Endodermal cell (in vitro differentiated cells): ENCODE results near the gene ZFAND5. TPM values are rescaled to one million over a fixed set of nuclear protein-coding genes. Genes with fewer than 3 reads are reported as not detected.

Experiments used
- DNase-seq: peaks from one replicate; pipeline ENCODE4 v3.0.0-alpha.2; 2017
- H3K27ac ChIP-seq: 2 replicates; pipeline ENCODE4 v1.5.1; 2013; ENCODE audit warnings: mild to moderate bottlenecking, low read depth, low read length, moderate library complexity
- H3K27me3 ChIP-seq: 2 replicates; pipeline ENCODE4 v1.6.1; 2013; ENCODE audit warnings: mild to moderate bottlenecking, low read length, moderate library complexity; ENCODE audit not compliant: insufficient read depth, control insufficient read depth, poor library complexity, severe bottlenecking
- H3K36me3 ChIP-seq: 2 replicates; pipeline ENCODE4 v1.7.0; 2013; ENCODE audit warnings: mild to moderate bottlenecking, low read length, moderate library complexity; ENCODE audit not compliant: control insufficient read depth, insufficient read depth
- H3K4me1 ChIP-seq: one replicate; pipeline ENCODE4 v1.7.0; 2013; ENCODE audit warnings: low read length; ENCODE audit not compliant: control insufficient read depth, insufficient read depth
- H3K4me3 ChIP-seq: 2 replicates; pipeline ENCODE4 v1.5.1; 2013; ENCODE audit warnings: mild to moderate bottlenecking, low read length, moderate library complexity
- H3K9ac ChIP-seq: 2 replicates; pipeline ENCODE4 v1.6.1; 2013; ENCODE audit warnings: mild to moderate bottlenecking, low read length, moderate library complexity; ENCODE audit not compliant: poor library complexity, severe bottlenecking; ENCODE audit errors: extremely low read depth
- H3K9me3 ChIP-seq: 2 replicates; pipeline ENCODE4 v1.6.1; 2013; ENCODE audit warnings: mild to moderate bottlenecking, low read length, moderate library complexity; ENCODE audit not compliant: control insufficient read depth
- H3K27ac Mint-ChIP-seq: 2 replicates; pipeline ENCODE4 v1.8.0; 2020; ENCODE audit warnings: mixed read lengths
- H3K27me3 Mint-ChIP-seq: 2 replicates; pipeline ENCODE4 v1.8.0; 2021; ENCODE audit warnings: mild to moderate bottlenecking, mixed read lengths; ENCODE audit not compliant: insufficient read depth
- H3K36me3 Mint-ChIP-seq: 2 replicates; pipeline ENCODE4 v1.8.0; 2020; ENCODE audit warnings: low read depth, mixed read lengths
- H3K4me1 Mint-ChIP-seq: 2 replicates; pipeline ENCODE4 v1.8.0; 2020; ENCODE audit warnings: mixed read lengths
- H3K4me3 Mint-ChIP-seq: 2 replicates; pipeline ENCODE4 v1.8.0; 2020; ENCODE audit warnings: mild to moderate bottlenecking, moderate library complexity, mixed read lengths
- H3K9me3 Mint-ChIP-seq: 2 replicates; pipeline ENCODE4 v1.8.0; 2020; ENCODE audit warnings: mild to moderate bottlenecking, mixed read lengths
- WGBS, 2 experiments: methylation state at CpG; one replicate each; pipeline versions ENCODE4 v1.1.5 to v1.1.7; 2013; ENCODE audit warnings: missing lambda C conversion rate in 2 of 2, mixed read lengths in 1 of 2; ENCODE audit not compliant: insufficient coverage in 1 of 2, insufficient read length in 1 of 2; 5-methylcytosine and 5-hydroxymethylcytosine counted together
- total RNA-seq, 2 donors: library from RNA; stranded (reverse); fragmentation: NEBNext Ultra II Directional in 1 of 2; extraction: Animal tissue kit (Norgen Biotek cat#: 25700) in 1 of 2; gene quantifications; 2 replicates in 1 of 2; 3 replicates in 1 of 2; pipeline ENCODE4 v1.2.1, GENCODE V29; 2021
- TF ChIP-seq, protein P1 (sequence below): fragments of 200-600 bp; sonication (generic); conservative IDR thresholded peaks from 2 replicates; pipeline ENCODE4 v1.5.0; 2021; ENCODE audit warnings: antibody characterized with exemption, mild to moderate bottlenecking

Gene ZFAND5
- total RNA-seq, 2 donors from 2014 or later: 121 to 137 TPM

DNA sequence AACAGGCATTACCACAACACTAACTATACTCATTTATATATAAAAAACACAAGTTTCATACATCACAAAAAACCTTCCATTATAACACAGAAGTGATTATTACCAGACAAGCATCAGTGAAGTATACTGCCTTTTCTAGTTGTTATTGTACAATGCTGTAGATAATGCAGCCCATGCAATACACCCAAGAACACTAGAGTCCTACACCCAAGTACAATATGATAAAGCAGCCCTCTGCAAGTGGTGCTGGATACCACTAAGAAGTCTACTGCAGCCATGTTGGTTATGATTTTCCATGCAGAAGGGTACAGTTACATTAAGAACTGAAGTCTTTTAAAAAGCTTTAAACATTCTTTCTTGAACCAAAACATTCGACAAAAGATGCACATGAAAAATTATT lies 10.3 kb downstream of the ZFAND5 start:
- Histone ChIP-seq H3K27ac (no peak overlapping the region), H3K4me1 (peaks cover 20% of the 10 kb centered on the region), H3K9ac (no peak overlapping the region), H3K27me3 (peaks cover 7% of the 10 kb centered on the region), H3K4me3 (no peak overlapping the region), H3K9me3 (no peaks in the 10 kb centered on the region), H3K36me3 (peaks cover 62% of the 10 kb centered on the region)
- Mint-ChIP-seq H3K4me1 (peaks cover 33% of the 10 kb centered on the region), H3K4me3 (no peak overlapping the region), H3K9me3 (no peaks in the 10 kb centered on the region), H3K27me3 (peaks cover 4% of the 10 kb centered on the region), H3K27ac (no peak overlapping the region), H3K36me3 (peaks cover 62% of the 10 kb centered on the region)
- no peak for DNase-seq
- TF ChIP-seq, protein P1, sequence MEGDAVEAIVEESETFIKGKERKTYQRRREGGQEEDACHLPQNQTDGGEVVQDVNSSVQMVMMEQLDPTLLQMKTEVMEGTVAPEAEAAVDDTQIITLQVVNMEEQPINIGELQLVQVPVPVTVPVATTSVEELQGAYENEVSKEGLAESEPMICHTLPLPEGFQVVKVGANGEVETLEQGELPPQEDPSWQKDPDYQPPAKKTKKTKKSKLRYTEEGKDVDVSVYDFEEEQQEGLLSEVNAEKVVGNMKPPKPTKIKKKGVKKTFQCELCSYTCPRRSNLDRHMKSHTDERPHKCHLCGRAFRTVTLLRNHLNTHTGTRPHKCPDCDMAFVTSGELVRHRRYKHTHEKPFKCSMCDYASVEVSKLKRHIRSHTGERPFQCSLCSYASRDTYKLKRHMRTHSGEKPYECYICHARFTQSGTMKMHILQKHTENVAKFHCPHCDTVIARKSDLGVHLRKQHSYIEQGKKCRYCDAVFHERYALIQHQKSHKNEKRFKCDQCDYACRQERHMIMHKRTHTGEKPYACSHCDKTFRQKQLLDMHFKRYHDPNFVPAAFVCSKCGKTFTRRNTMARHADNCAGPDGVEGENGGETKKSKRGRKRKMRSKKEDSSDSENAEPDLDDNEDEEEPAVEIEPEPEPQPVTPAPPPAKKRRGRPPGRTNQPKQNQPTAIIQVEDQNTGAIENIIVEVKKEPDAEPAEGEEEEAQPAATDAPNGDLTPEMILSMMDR: no peak
- WGBS, 2 experiments: 85 to 100% methylated on average over 1 of the region's 1 CpG

DNA sequence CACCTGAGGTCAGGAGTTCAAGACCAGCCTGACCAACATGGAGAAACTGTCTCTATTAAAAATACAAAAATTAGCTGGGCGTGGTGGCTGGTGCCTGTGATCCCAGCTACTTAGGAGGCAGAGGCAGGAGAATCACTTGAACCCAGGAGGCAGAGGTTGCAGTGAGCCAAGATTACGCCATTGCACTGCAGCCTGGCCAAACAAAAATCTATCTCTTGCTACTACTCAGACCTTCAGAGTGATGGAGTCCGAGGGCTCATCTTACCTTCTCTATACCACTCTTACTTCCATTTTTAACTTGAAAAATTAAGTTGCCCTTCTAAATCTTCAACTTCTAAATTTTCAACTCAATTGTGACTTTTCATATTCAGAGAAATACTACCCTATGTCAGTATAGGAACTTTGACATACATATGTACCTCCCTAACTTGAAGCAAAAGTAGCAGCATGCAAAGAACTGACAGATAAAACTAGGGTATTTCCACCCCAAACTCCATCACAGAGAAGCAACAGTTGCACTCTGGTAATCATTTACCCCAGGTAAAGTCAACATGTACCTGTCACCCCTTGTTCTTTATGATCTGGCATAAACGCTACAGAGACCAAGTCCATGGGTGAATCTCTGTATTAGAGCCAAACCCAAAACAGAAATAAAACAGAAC lies 11.4 kb downstream of the ZFAND5 start:
- H3K27me3 Mint-ChIP-seq: peaks cover 9% of the 10 kb centered on the region
- H3K27ac ChIP-seq: no peak overlapping the region
- H3K4me1 Mint-ChIP-seq: peaks cover 32% of the 10 kb centered on the region
- H3K27me3 ChIP-seq: peaks cover 16% of the 10 kb centered on the region
- H3K27ac Mint-ChIP-seq: no peak overlapping the region
- H3K9me3 ChIP-seq: no peaks in the 10 kb centered on the region
- H3K4me3 Mint-ChIP-seq: no peak overlapping the region
- H3K9ac ChIP-seq: no peak overlapping the region
- DNase-seq: no peak
- H3K9me3 Mint-ChIP-seq: no peaks in the 10 kb centered on the region
- TF ChIP-seq, protein P1: no peak
- H3K36me3 ChIP-seq: peaks cover 51% of the 10 kb centered on the region
- peaks cover 50% of the 10 kb centered on the region for H3K36me3 Mint-ChIP-seq
- WGBS, 2 experiments: 87 to 91% methylated on average over 3 to 4 of the region's 4 CpGs
- no peak overlapping the region for H3K4me3 ChIP-seq
- H3K4me1 ChIP-seq: peaks cover 17% of the 10 kb centered on the region

DNA sequence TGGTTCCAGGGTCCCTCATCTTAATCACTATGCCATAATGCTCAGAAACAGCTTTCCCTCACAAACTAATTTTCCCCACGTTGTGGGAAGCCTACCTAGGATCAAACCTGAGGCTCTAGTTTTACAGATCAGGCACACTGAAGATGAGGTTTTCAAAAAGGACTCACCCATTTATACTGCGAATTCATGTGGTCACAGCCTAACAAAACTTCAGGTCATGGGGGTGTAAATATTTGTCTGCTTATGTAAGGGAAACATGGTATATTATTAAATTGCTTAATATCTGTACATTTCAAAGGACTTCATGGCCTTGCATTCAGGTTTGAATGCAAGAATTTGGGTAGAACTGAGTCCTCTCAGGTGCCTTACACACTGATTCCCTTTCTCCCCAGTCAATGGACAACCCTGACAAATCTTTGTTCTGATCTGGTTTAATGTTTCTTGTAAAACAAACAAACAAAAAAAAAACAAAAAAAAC lies 12.1 kb downstream of the ZFAND5 start:
- no peak overlapping the region for H3K4me3 ChIP-seq
- H3K9me3 ChIP-seq: no peaks in the 10 kb centered on the region
- DNase-seq: no peak
- H3K36me3 ChIP-seq: peaks cover 45% of the 10 kb centered on the region
- Mint-ChIP-seq H3K36me3 (peaks cover 44% of the 10 kb centered on the region), H3K4me3 (no peak overlapping the region), H3K27me3 (peaks cover 15% of the 10 kb centered on the region), H3K9me3 (no peaks in the 10 kb centered on the region), H3K27ac (no peak overlapping the region), H3K4me1 (peaks cover 27% of the 10 kb centered on the region)
- H3K27ac ChIP-seq: no peak overlapping the region
- peaks cover 19% of the 10 kb centered on the region for H3K27me3 ChIP-seq
- WGBS, 2 experiments: 77% methylated on average over 2 of the region's 2 CpGs; no CpG with 5 or more reads in 1 of the 2 experiments
- H3K9ac ChIP-seq: no peak overlapping the region
- TF ChIP-seq, protein P1: no peak
- H3K4me1 ChIP-seq: peaks cover 11% of the 10 kb centered on the region
